ENCODE results near the gene TRAPPC10.

DNA sequence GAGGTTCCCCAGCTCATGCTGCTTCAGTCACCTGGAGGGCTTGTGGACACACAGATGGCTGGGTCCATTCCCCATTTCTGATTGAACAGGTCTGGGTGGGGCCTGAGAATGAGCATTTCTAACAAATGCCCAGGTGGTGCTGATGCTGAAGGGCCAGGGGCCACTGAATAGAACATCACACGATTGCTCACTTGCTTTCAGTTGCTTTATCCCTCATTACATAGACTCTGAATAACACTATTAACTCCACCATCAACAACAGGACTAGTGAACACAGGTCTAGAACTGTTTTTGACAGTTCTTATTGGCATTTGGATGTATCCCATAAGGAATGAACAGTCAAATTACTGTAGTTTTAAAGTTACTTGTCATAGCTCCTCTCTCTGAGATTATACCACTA is 12.1 kb downstream of the TRAPPC10 start:
- no peak for TF ChIP-seq POLR2A (IDR thresholded peaks at IDR 0.05)
- TF ChIP-seq CTCF (IDR thresholded peaks at IDR 0.05), result no peak

Data from uterus (tissue), 2 donors.